GM19193 (cell line): ENCODE results near the gene THEMIS.

Source experiments
- POLR2A ChIP-seq: IDR thresholded peaks from 4 replicates; pipeline ENCODE4 v1.6.1; 2011; ENCODE audit not compliant: insufficient read depth, insufficient read length; ENCODE audit errors: extremely low read depth

Gene THEMIS

GRCh38 chr6:127844529-127844928, 56.3 kb downstream of the THEMIS start:
- TF ChIP-seq POLR2A = no peak

- no peak for TF ChIP-seq POLR2A
Measured at GRCh38 chr6:127843582-127843981, 57.3 kb downstream of the THEMIS start.

GRCh38 chr6:127842562-127842961, 58.3 kb downstream of the THEMIS start:
- no peak for TF ChIP-seq POLR2A

- TF ChIP-seq POLR2A = no peak
Measured at GRCh38 chr6:127841811-127842210, 59.0 kb downstream of the THEMIS start.

- no peak for TF ChIP-seq POLR2A
Measured at GRCh38 chr6:127834136-127834535, 66.7 kb downstream of the THEMIS start.

GRCh38 chr6:127833336-127833735, 67.5 kb downstream of the THEMIS start:
- no peak for TF ChIP-seq POLR2A

- TF ChIP-seq POLR2A = no peak
Measured at GRCh38 chr6:127832381-127832780, 68.5 kb downstream of the THEMIS start.

- no peak for TF ChIP-seq POLR2A
Measured at GRCh38 chr6:127824061-127824460, 76.8 kb downstream of the THEMIS start.

GRCh38 chr6:127821431-127821830, 79.4 kb downstream of the THEMIS start:
- no peak for TF ChIP-seq POLR2A

- TF ChIP-seq POLR2A = no peak
Measured at GRCh38 chr6:127818149-127818548, 82.7 kb downstream of the THEMIS start.

- no peak for TF ChIP-seq POLR2A
Measured at GRCh38 chr6:127816643-127817042, 84.2 kb downstream of the THEMIS start.

GRCh38 chr6:127813699-127814027, 87.2 kb downstream of the THEMIS start:
- no peak for TF ChIP-seq POLR2A

GRCh38 chr6:127812985-127813698, 87.7 kb downstream of the THEMIS start:
- no peak for TF ChIP-seq POLR2A

- no peak for TF ChIP-seq POLR2A
Measured at GRCh38 chr6:127811900-127812570, 88.8 kb downstream of the THEMIS start.

GRCh38 chr6:127807806-127808517, 92.9 kb downstream of the THEMIS start:
- no peak for TF ChIP-seq POLR2A

GRCh38 chr6:127796713-127797112, 104.1 kb downstream of the THEMIS start:
- no peak for TF ChIP-seq POLR2A
